HFFc6 (cell line): ENCODE results near the gene UNC5B. TPM values are rescaled to one million over a fixed set of nuclear protein-coding genes. Genes with fewer than 3 reads are reported as not detected.

Source experiments
- DNase-seq: peaks from one replicate; pipeline ENCODE4 v3.0.0-alpha.2; 2018
- H3K27ac Mint-ChIP-seq: 2 replicates; pipeline ENCODE4 v1.8.0; 2020; ENCODE audit warnings: mild to moderate bottlenecking, mixed read lengths
- H3K27me3 Mint-ChIP-seq: 2 replicates; pipeline ENCODE4 v1.8.0; 2021; ENCODE audit warnings: mild to moderate bottlenecking, moderate library complexity, mixed read lengths; ENCODE audit not compliant: insufficient read depth
- H3K36me3 Mint-ChIP-seq: 2 replicates; pipeline ENCODE4 v1.8.0; 2021; ENCODE audit warnings: low read depth, mixed read lengths
- H3K4me1 Mint-ChIP-seq: 2 replicates; pipeline ENCODE4 v1.8.0; 2020; ENCODE audit warnings: low read depth, mixed read lengths
- H3K4me3 Mint-ChIP-seq: 2 replicates; pipeline ENCODE4 v1.8.0; 2020; ENCODE audit warnings: mild to moderate bottlenecking, moderate library complexity, mixed read lengths
- H3K9me3 Mint-ChIP-seq: 2 replicates; pipeline ENCODE4 v1.8.0; 2020; ENCODE audit warnings: mild to moderate bottlenecking, mixed read lengths
- total RNA-seq, 6 experiments: library from RNA; stranded (reverse); fragmentation: NEBNext Ultra II Directional; extraction: Animal tissue kit (Norgen Biotek cat#: 25700); gene quantifications; 2 replicates in 1 of 6; 3 replicates in 5 of 6; pipeline ENCODE4 v1.2.3, GENCODE V29; 2021
- TF ChIP-seq, protein P1 (sequence below): fragments of 200-600 bp; sonication (generic); IDR thresholded peaks from 2 replicates; pipeline ENCODE4 v1.5.0; 2021; ENCODE audit warnings: antibody characterized with exemption, mild to moderate bottlenecking

UNC5B gene
- total RNA-seq, 6 experiments from 2014 or later, result 5.2 to 11.6 (median 5.7) TPM

DNA sequence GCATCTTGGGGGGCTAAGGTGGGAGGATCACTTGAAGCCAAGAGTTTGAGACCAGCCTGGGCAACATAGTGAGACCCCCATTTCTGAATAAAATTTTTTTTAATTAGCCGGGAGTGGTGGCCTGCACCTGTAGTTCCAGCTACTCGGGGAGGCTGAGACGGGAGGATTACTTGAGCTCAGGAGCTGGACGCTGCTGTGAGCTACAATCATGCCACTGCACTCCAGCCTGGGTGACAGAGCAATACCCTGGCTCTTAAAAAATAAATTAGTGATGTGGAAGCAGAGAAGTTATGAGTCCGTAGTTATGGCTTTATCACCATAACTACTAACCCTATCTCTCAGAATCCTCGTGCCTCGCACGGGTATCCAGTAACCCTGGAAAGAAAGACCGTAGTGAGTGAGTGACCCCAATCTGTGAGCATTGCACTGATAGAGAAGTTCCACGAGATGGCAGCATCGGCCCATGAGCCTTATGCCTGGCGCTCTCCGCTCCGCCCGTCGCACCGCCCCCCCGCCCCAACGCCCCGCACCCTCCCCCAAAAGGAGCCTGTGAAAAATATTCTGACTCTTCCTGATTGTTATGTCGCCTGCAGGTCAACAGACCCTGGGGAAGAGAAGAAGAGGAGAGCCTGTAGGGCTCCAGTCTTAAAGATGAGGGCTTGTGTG lies 101.8 kb downstream of the UNC5B start:
- no peaks in the 10 kb centered on the region for H3K9me3 Mint-ChIP-seq
- H3K4me3 Mint-ChIP-seq, result no peak overlapping the region
- H3K27me3 Mint-ChIP-seq, result peaks cover 4% of the 10 kb centered on the region
- TF ChIP-seq, protein P1, sequence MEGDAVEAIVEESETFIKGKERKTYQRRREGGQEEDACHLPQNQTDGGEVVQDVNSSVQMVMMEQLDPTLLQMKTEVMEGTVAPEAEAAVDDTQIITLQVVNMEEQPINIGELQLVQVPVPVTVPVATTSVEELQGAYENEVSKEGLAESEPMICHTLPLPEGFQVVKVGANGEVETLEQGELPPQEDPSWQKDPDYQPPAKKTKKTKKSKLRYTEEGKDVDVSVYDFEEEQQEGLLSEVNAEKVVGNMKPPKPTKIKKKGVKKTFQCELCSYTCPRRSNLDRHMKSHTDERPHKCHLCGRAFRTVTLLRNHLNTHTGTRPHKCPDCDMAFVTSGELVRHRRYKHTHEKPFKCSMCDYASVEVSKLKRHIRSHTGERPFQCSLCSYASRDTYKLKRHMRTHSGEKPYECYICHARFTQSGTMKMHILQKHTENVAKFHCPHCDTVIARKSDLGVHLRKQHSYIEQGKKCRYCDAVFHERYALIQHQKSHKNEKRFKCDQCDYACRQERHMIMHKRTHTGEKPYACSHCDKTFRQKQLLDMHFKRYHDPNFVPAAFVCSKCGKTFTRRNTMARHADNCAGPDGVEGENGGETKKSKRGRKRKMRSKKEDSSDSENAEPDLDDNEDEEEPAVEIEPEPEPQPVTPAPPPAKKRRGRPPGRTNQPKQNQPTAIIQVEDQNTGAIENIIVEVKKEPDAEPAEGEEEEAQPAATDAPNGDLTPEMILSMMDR, result peak; percentile 86
- no peaks in the 10 kb centered on the region for H3K36me3 Mint-ChIP-seq
- DNase-seq, result no peak
- no peak overlapping the region for H3K27ac Mint-ChIP-seq
- peaks cover 13% of the 10 kb centered on the region for H3K4me1 Mint-ChIP-seq

- TF ChIP-seq, protein P1, result no peak
- H3K27ac Mint-ChIP-seq, result no peak overlapping the region
- no peaks in the 10 kb centered on the region for H3K36me3 Mint-ChIP-seq
- H3K4me3 Mint-ChIP-seq, result no peak overlapping the region
- H3K27me3 Mint-ChIP-seq, result peaks cover 2% of the 10 kb centered on the region
- H3K9me3 Mint-ChIP-seq, result no peaks in the 10 kb centered on the region
- no peak for DNase-seq
- peaks cover 13% of the 10 kb centered on the region for H3K4me1 Mint-ChIP-seq
These were observed 102.4 kb downstream of the UNC5B start for GRCh38 chr10:71314694-71315225.

DNA sequence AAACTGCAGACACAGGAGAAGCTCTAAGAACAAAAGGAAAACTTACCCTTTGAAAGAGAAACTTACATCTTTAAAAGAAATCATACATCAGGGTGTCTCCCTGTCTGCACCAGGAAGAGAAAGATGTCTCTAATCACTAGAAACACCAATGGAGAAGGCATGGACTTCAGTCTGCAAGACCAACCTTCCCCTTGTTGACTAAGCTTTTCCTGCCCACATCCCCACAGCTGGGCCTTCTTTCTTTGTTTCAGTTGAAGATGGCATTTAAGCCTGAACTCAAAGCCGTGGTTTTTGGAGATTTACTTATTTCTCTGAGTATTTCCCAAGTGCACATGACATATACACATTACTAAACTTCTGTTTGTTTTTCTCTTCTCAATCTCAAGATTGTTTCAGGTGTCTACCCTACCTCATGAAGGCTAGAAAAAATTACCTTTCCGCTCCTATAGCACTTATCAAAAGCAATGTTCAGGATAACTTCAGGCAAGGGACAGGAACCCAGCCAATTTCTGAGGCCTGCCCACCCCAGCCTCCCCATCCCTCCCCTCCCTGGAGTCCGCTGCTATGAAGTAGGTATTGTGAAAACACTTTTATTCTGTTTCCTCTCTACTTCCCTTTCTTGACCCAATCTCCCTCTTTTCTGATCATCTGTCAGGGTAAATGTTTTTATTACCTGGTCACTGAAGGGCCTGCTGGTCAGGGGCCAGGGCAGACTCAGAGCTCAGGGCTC lies 103.9 kb downstream of the UNC5B start:
- peaks cover 3% of the 10 kb centered on the region for H3K27me3 Mint-ChIP-seq
- peaks cover 13% of the 10 kb centered on the region for H3K4me1 Mint-ChIP-seq
- TF ChIP-seq, protein P1, result no peak
- no peaks in the 10 kb centered on the region for H3K9me3 Mint-ChIP-seq
- H3K27ac Mint-ChIP-seq, result no peak overlapping the region
- no peaks in the 10 kb centered on the region for H3K36me3 Mint-ChIP-seq
- DNase-seq, result no peak
- H3K4me3 Mint-ChIP-seq, result no peak overlapping the region

- Mint-ChIP-seq H3K4me3 (no peak overlapping the region), H3K36me3 (no peaks in the 10 kb centered on the region), H3K27ac (no peak overlapping the region), H3K9me3 (no peaks in the 10 kb centered on the region), H3K27me3 (peaks cover 3% of the 10 kb centered on the region), H3K4me1 (peaks cover 13% of the 10 kb centered on the region)
- no peak for DNase-seq
- TF ChIP-seq, protein P1, result no peak
These were observed 104.4 kb downstream of the UNC5B start for GRCh38 chr10:71316786-71317160.

- no peak for DNase-seq
- no peaks in the 10 kb centered on the region for H3K36me3 Mint-ChIP-seq
- H3K4me3 Mint-ChIP-seq, result no peak overlapping the region
- TF ChIP-seq, protein P1, result 0 out of 2 replicates have a peak, but pooled peaks have one; percentile 30
- peaks cover 13% of the 10 kb centered on the region for H3K4me1 Mint-ChIP-seq
- H3K27ac Mint-ChIP-seq, result no peak overlapping the region
- peaks cover 3% of the 10 kb centered on the region for H3K27me3 Mint-ChIP-seq
- no peaks in the 10 kb centered on the region for H3K9me3 Mint-ChIP-seq
These were observed 105.4 kb downstream of the UNC5B start for GRCh38 chr10:71317739-71318138.
